Keratinocyte (primary cell): ENCODE results near the gene TCP11L2.

Source experiments
- CTCF ChIP-seq, 3 experiments: IDR thresholded peaks in 1 of 3; conservative IDR thresholded peaks in 1 of 3; optimal IDR thresholded peaks in 1 of 3; 2 replicates in 2 of 3; 3 replicates in 1 of 3; pipeline versions ENCODE3 to v1.5.1; 2011; ENCODE audit warnings: low read length in 3 of 3, mild to moderate bottlenecking in 3 of 3, moderate library complexity in 2 of 3, control low read depth in 1 of 3, inconsistent platforms in 1 of 3; ENCODE audit not compliant: insufficient read depth in 2 of 3; ENCODE audit errors: extremely low read depth in 1 of 3
- EZH2 ChIP-seq: IDR thresholded peaks from one replicate; pipeline ENCODE4 v1.6.1; 2012; ENCODE audit warnings: inconsistent platforms, mild to moderate bottlenecking, low read length, moderate library complexity

DNA sequence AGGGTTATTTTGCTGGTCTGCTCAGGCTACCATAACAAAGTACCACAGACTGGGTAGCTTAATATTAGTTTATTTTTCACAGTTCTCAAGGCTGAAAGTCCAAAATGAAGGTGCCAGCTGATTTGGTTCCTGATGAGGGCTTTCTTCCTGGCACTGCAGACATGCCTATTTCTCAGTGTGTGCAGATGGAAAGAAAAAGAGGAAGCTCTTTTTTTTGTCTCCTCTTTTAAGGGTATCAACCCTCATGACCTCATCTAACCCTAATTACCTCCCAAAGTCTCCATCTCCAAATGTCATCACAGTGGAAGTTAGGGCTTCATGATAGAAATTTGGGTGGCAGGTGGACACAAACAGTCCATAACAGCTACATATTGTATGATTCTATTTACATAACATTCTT is 30.0 kb downstream of the TCP11L2 start:
- TF ChIP-seq CTCF (optimal IDR thresholded peaks at IDR 0.05 in 1 of 3, IDR thresholded peaks at IDR 0.05 in 1 of 3, conservative IDR thresholded peaks at IDR 0.05 in 1 of 3; ENCODE audit: extremely low read depth in 1 of 3, insufficient read depth in 2 of 3, low read length in 3 of 3) (no peak), EZH2 (no peak)
